ENCODE measurements around the gene MPV17L2.

MPV17L2 gene

DNA sequence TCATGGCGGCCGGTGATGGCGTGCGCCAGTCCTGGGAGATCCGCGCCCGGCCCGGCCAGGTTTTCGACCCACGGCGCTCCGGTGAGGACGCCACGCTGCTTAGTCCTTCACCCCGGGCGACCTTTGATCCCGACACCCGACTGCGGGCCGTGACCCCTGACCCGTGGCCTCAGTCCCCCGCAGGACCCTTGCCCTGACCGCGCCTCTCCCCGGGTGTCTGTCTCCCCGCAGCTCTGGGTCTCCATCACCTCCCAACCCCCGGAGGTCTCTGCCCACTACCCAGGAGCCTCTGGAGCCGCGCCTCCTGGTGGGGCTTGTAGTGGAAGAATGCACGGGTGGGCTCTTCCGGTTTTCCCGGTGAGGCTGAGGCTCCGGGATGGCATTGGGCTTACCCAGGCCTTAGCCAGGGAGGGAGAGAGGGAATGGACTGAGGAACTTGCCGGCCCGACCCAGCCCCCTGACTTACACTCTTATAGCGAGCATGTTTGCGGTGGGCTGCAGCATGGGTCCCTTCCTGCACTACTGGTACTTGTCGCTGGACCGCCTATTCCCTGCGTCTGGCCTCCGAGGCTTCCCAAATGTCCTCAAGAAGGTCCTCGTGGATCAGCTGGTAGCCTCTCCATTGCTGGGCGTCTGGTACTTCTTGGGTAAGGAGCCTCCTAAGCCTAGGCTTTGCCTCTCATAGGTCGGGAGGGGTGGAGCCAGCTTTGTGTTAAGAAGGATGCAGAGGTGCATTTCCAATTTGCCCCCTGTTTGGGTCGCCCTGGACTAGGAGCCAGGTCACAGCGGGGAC, 566 bp downstream of the MPV17L2 start:
- peak overlapping the region in 1 of 2 experiments; percentile 59 for H2BK12ac ChIP-seq (ENCODE audit: low read length in 2 of 2)
- H3K27ac ChIP-seq (ENCODE audit: low read length, poor library complexity, severe bottlenecking) = no peak overlapping the region
- no peaks in the 10 kb centered on the region for H3K27me3 ChIP-seq (ENCODE audit: control insufficient read depth in 1 of 2, insufficient read depth in 1 of 2, low read length in 2 of 2)
- no peak overlapping the region for H4K8ac ChIP-seq (ENCODE audit: low read length)
- H3K9me3 ChIP-seq (ENCODE audit: control insufficient read depth, low read length) = no peaks in the 10 kb centered on the region
- peak overlapping the region; percentile 91 for H3K9ac ChIP-seq (ENCODE audit: low read length)
- H4K91ac ChIP-seq (ENCODE audit: low read length) = peak overlapping the region; percentile 13
- 7% methylated on average over 35 of the region's 46 CpGs for WGBS
- H2AFZ ChIP-seq (ENCODE audit: low read depth, low read length) = peak overlapping the region; percentile 97
- peak overlapping the region in 1 of 2 experiments; percentile 44 for H3K4ac ChIP-seq (ENCODE audit: low read depth in 1 of 2, low read length in 2 of 2)
- peaks cover 16% of the 10 kb centered on the region for H3K4me1 ChIP-seq (ENCODE audit: control insufficient read depth, insufficient read depth, low read depth, low read length)
- peak; percentile 38 for DNase-seq
- H3K18ac ChIP-seq (ENCODE audit: low read depth in 1 of 2, low read length in 2 of 2) = peak overlapping the region; percentile 58 to 88
- H2BK120ac ChIP-seq (ENCODE audit: low read depth, low read length) = no peak overlapping the region
- H3K36me3 ChIP-seq (ENCODE audit: control insufficient read depth in 1 of 2, insufficient read depth in 2 of 2, low read depth in 1 of 2, low read length in 2 of 2) = peaks cover 24 to 35% of the 10 kb centered on the region in 2 experiments
- H3K79me1 ChIP-seq (replicated peaks; ENCODE audit: low read length, poor library complexity, severe bottlenecking) = peaks cover 14% of the 10 kb centered on the region
- H2AK5ac ChIP-seq (ENCODE audit: low read length, severe bottlenecking) = no peak overlapping the region
- peak overlapping the region in 1 of 2 experiments; percentile 74 for H3K23ac ChIP-seq (ENCODE audit: low read length in 2 of 2)
- H2BK5ac ChIP-seq (ENCODE audit: low read depth, low read length, poor library complexity, severe bottlenecking) = no peak overlapping the region
- H3K14ac ChIP-seq (ENCODE audit: low read length in 2 of 2) = peak overlapping the region in 1 of 2 experiments; percentile 94
- H3K4me3 ChIP-seq (ENCODE audit: insufficient read depth in 1 of 2, low read depth in 1 of 2, low read length in 2 of 2) = peak overlapping the region; percentile 90 to 93
- H3K4me2 ChIP-seq (ENCODE audit: low read length, poor library complexity, severe bottlenecking) = peak overlapping the region; percentile 66
- peak overlapping the region; percentile 94 for H2BK15ac ChIP-seq (ENCODE audit: low read depth, poor library complexity, severe bottlenecking)

DNA sequence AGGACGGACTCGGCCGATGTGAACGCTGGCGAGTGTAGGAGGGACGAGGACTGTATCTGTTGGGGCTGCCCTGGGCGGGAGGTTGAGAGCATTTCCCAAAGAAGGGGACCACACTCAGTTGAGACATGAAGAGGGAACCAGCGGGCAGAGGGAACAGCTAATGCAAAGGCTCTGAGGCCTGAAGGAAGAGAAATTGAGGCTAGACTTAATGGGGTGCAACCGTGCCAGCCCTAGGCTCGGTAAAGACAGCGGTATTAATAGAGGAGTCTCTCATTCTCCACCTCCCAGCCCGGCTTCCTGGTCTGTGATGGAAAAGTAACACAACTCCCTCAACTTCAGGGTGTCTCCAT, 1.1 kb downstream of the MPV17L2 start:
- no peak overlapping the region for H2BK5ac ChIP-seq (ENCODE audit: low read depth, low read length, poor library complexity, severe bottlenecking)
- H4K91ac ChIP-seq (ENCODE audit: low read length) = peak overlapping the region; percentile 13
- DNase-seq = no peak
- peak overlapping the region; percentile 66 for H3K4me2 ChIP-seq (ENCODE audit: low read length, poor library complexity, severe bottlenecking)
- H3K14ac ChIP-seq (ENCODE audit: low read length in 2 of 2) = no peak overlapping the region
- H2AK5ac ChIP-seq (ENCODE audit: low read length, severe bottlenecking) = no peak overlapping the region
- no peak overlapping the region for H2BK15ac ChIP-seq (ENCODE audit: low read depth, poor library complexity, severe bottlenecking)
- H3K27me3 ChIP-seq (ENCODE audit: control insufficient read depth in 1 of 2, insufficient read depth in 1 of 2, low read length in 2 of 2) = no peaks in the 10 kb centered on the region
- no peak overlapping the region for H3K27ac ChIP-seq (ENCODE audit: low read length, poor library complexity, severe bottlenecking)
- H2AFZ ChIP-seq (ENCODE audit: low read depth, low read length) = no peak overlapping the region
- no peak overlapping the region for H2BK120ac ChIP-seq (ENCODE audit: low read depth, low read length)
- H3K4ac ChIP-seq (ENCODE audit: low read depth in 1 of 2, low read length in 2 of 2) = no peak overlapping the region
- H3K4me1 ChIP-seq (ENCODE audit: control insufficient read depth, insufficient read depth, low read depth, low read length) = peaks cover 16% of the 10 kb centered on the region
- H3K79me1 ChIP-seq (replicated peaks; ENCODE audit: low read length, poor library complexity, severe bottlenecking) = peaks cover 14% of the 10 kb centered on the region
- H3K9me3 ChIP-seq (ENCODE audit: control insufficient read depth, low read length) = no peaks in the 10 kb centered on the region
- no peak overlapping the region for H2BK12ac ChIP-seq (ENCODE audit: low read length in 2 of 2)
- no peak overlapping the region for H3K23ac ChIP-seq (ENCODE audit: low read length in 2 of 2)
- H3K36me3 ChIP-seq (ENCODE audit: control insufficient read depth in 1 of 2, insufficient read depth in 2 of 2, low read depth in 1 of 2, low read length in 2 of 2) = peaks cover 29 to 40% of the 10 kb centered on the region in 2 experiments
- H4K8ac ChIP-seq (ENCODE audit: low read length) = no peak overlapping the region
- peak overlapping the region in 1 of 2 experiments; percentile 90 for H3K4me3 ChIP-seq (ENCODE audit: insufficient read depth in 1 of 2, low read depth in 1 of 2, low read length in 2 of 2)
- H3K18ac ChIP-seq (ENCODE audit: low read depth in 1 of 2, low read length in 2 of 2) = no peak overlapping the region
- WGBS = 75% methylated on average over 12 of the region's 12 CpGs
- peak overlapping the region; percentile 91 for H3K9ac ChIP-seq (ENCODE audit: low read length)

DNA sequence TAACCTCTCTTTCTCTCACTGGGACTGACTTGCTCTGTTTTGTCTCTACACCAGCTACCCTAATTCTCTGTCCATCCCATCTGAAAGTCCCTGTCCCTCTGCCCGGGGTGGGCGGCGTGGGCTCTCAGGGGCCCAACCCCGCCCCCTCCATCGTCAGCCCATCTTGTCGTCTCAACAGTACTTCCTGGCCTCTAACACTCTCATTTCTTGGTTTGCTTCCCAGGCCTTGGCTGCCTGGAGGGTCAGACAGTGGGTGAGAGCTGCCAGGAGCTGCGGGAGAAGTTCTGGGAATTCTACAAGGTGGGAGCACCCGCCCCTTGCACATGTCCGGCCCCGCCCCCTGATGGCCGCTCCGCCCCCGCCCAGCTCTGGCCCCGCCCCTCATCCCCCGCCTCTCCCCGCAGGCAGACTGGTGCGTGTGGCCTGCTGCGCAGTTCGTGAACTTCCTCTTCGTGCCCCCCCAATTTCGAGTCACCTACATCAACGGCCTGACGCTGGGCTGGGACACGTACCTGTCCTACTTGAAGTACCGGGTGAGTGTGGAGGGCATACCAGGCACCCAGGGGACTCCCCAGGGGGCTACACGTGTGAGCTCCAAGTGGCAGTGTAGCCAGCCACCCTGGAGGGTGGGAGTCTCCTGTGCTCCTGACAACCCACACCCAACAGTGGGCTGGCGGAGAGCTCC, 1.7 kb downstream of the MPV17L2 start:
- Histone ChIP-seq H3K4me1 (ENCODE audit: control insufficient read depth, insufficient read depth, low read depth, low read length) (peaks cover 16% of the 10 kb centered on the region), H3K23ac (ENCODE audit: low read length in 2 of 2) (peak overlapping the region in 1 of 2 experiments; percentile 73), H2BK15ac (ENCODE audit: low read depth, poor library complexity, severe bottlenecking) (peak overlapping the region; percentile 93), H4K8ac (ENCODE audit: low read length) (no peak overlapping the region), H3K36me3 (ENCODE audit: control insufficient read depth in 1 of 2, insufficient read depth in 2 of 2, low read depth in 1 of 2, low read length in 2 of 2) (peaks cover 33 to 41% of the 10 kb centered on the region in 2 experiments), H3K4ac (ENCODE audit: low read depth in 1 of 2, low read length in 2 of 2) (no peak overlapping the region), H3K14ac (ENCODE audit: low read length in 2 of 2) (no peak overlapping the region), H2AK5ac (ENCODE audit: low read length, severe bottlenecking) (no peak overlapping the region), H3K27me3 (ENCODE audit: control insufficient read depth in 1 of 2, insufficient read depth in 1 of 2, low read length in 2 of 2) (no peaks in the 10 kb centered on the region), H2BK5ac (ENCODE audit: low read depth, low read length, poor library complexity, severe bottlenecking) (no peak overlapping the region), H3K9me3 (ENCODE audit: control insufficient read depth, low read length) (no peaks in the 10 kb centered on the region), H4K91ac (ENCODE audit: low read length) (peak overlapping the region; percentile 20), H2BK12ac (ENCODE audit: low read length in 2 of 2) (no peak overlapping the region), H3K4me3 (ENCODE audit: insufficient read depth in 1 of 2, low read depth in 1 of 2, low read length in 2 of 2) (peak overlapping the region in 1 of 2 experiments; percentile 90), H2AFZ (ENCODE audit: low read depth, low read length) (no peak overlapping the region), H3K27ac (ENCODE audit: low read length, poor library complexity, severe bottlenecking) (no peak overlapping the region), H3K18ac (ENCODE audit: low read depth in 1 of 2, low read length in 2 of 2) (no peak overlapping the region), H3K79me1 (replicated peaks; ENCODE audit: low read length, poor library complexity, severe bottlenecking) (peaks cover 14% of the 10 kb centered on the region), H2BK120ac (ENCODE audit: low read depth, low read length) (no peak overlapping the region), H3K4me2 (ENCODE audit: low read length, poor library complexity, severe bottlenecking) (no peak overlapping the region), H3K9ac (ENCODE audit: low read length) (peak overlapping the region; percentile 91)
- 63% methylated on average over 23 of the region's 27 CpGs for WGBS
- peak; percentile 24 for DNase-seq

DNA sequence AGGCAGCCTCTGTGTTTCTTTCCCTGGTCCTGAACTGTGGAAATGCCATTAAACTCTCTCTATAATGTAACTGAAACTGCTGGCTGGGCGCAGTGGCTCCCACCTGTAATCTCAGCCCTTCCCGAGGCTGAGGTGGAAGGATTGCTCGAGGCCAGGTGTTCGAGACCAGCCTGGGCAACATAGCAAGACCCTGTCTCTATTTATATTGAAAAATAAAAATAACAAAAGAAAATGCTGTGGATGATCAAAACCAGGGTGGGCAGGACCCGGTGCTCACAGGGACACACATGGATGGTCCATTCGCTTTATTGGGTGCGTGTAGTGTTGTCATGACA, 3.5 kb downstream of the MPV17L2 start:
- H3K36me3 ChIP-seq (ENCODE audit: control insufficient read depth in 1 of 2, insufficient read depth in 2 of 2, low read depth in 1 of 2, low read length in 2 of 2) = peaks cover 41 to 46% of the 10 kb centered on the region in 2 experiments

More for the DNA sequence above, 3.5 kb downstream of the MPV17L2 start:
- Histone ChIP-seq H3K4ac (ENCODE audit: low read depth in 1 of 2, low read length in 2 of 2) (no peak overlapping the region), H2AFZ (ENCODE audit: low read depth, low read length) (no peak overlapping the region), H3K18ac (ENCODE audit: low read depth in 1 of 2, low read length in 2 of 2) (no peak overlapping the region), H3K23ac (ENCODE audit: low read length in 2 of 2) (no peak overlapping the region), H2AK5ac (ENCODE audit: low read length, severe bottlenecking) (no peak overlapping the region), H4K8ac (ENCODE audit: low read length) (no peak overlapping the region), H3K4me3 (ENCODE audit: insufficient read depth in 1 of 2, low read depth in 1 of 2, low read length in 2 of 2) (no peak overlapping the region), H2BK15ac (ENCODE audit: low read depth, poor library complexity, severe bottlenecking) (no peak overlapping the region), H3K79me1 (replicated peaks; ENCODE audit: low read length, poor library complexity, severe bottlenecking) (peaks cover 14% of the 10 kb centered on the region), H2BK120ac (ENCODE audit: low read depth, low read length) (no peak overlapping the region), H3K4me2 (ENCODE audit: low read length, poor library complexity, severe bottlenecking) (no peak overlapping the region), H3K14ac (ENCODE audit: low read length in 2 of 2) (no peak overlapping the region), H3K4me1 (ENCODE audit: control insufficient read depth, insufficient read depth, low read depth, low read length) (peaks cover 18% of the 10 kb centered on the region), H4K91ac (ENCODE audit: low read length) (no peak overlapping the region), H3K27me3 (ENCODE audit: control insufficient read depth in 1 of 2, insufficient read depth in 1 of 2, low read length in 2 of 2) (no peaks in the 10 kb centered on the region), H3K27ac (ENCODE audit: low read length, poor library complexity, severe bottlenecking) (no peak overlapping the region), H2BK12ac (ENCODE audit: low read length in 2 of 2) (no peak overlapping the region), H2BK5ac (ENCODE audit: low read depth, low read length, poor library complexity, severe bottlenecking) (no peak overlapping the region), H3K9me3 (ENCODE audit: control insufficient read depth, low read length) (no peaks in the 10 kb centered on the region), H3K9ac (ENCODE audit: low read length) (no peak overlapping the region)
- DNase-seq = no peak
- 86% methylated on average over 6 of the region's 7 CpGs for WGBS

Data from mesenchymal stem cell (in vitro differentiated cells and primary cell).